ENCODE results near the gene EML5. TPM values are rescaled to one million over a fixed set of nuclear protein-coding genes. Genes with fewer than 3 reads are reported as not detected.
A peak's percentile ranks its signal among the peaks of the same experiment; 100 is the strongest.

The EML5 gene
- not detected for polyA plus RNA-seq (2012; ENCODE audit: missing spikeins)

GRCh38 chr14:88792473-88793258 lies at the start of gene EML5:
Gene EML5, minus strand, starts transcription at chr14:88792953. Its CDS starts 450 bp downstream, at chr14:88792503.
- DNase-seq (ENCODE audit: insufficient read length) = peak; percentile 59
- TF ChIP-seq TAF1 (IDR thresholded peaks at IDR 0.05; ENCODE audit: borderline replicate concordance, low read depth, low read length) = no peak
- no peak for TF ChIP-seq POLR2A (IDR thresholded peaks at IDR 0.05; ENCODE audit: low read depth, low read length)
- TF ChIP-seq POLR2AphosphoS5 (IDR thresholded peaks at IDR 0.05; ENCODE audit: low read depth, low read length) = no peak
- peak; percentile 61 for FAIRE-seq

GRCh38 chr14:88842414-88842813 lies 49.7 kb upstream of the EML5 start:
- no peak for FAIRE-seq
- TF ChIP-seq TAF1 (IDR thresholded peaks at IDR 0.05; ENCODE audit: borderline replicate concordance, low read depth, low read length) = no peak
- TF ChIP-seq POLR2AphosphoS5 (IDR thresholded peaks at IDR 0.05; ENCODE audit: low read depth, low read length) = no peak
- no peak for TF ChIP-seq POLR2A (IDR thresholded peaks at IDR 0.05; ENCODE audit: low read depth, low read length)
- no peak for DNase-seq (ENCODE audit: insufficient read length)

GRCh38 chr14:88841741-88842140 lies 49.0 kb upstream of the EML5 start:
- FAIRE-seq (no peak), DNase-seq (ENCODE audit: insufficient read length) (no peak)
- TF ChIP-seq POLR2AphosphoS5 (IDR thresholded peaks at IDR 0.05; ENCODE audit: low read depth, low read length) (no peak), POLR2A (IDR thresholded peaks at IDR 0.05; ENCODE audit: low read depth, low read length) (no peak), TAF1 (IDR thresholded peaks at IDR 0.05; ENCODE audit: borderline replicate concordance, low read depth, low read length) (no peak)

- TF ChIP-seq POLR2AphosphoS5 (IDR thresholded peaks at IDR 0.05; ENCODE audit: low read depth, low read length) = no peak
- no peak for TF ChIP-seq TAF1 (IDR thresholded peaks at IDR 0.05; ENCODE audit: borderline replicate concordance, low read depth, low read length)
- TF ChIP-seq POLR2A (IDR thresholded peaks at IDR 0.05; ENCODE audit: low read depth, low read length) = no peak
- DNase-seq (ENCODE audit: insufficient read length) = no peak
- FAIRE-seq = no peak
Measured at GRCh38 chr14:88840926-88841325, 48.2 kb upstream of the EML5 start.

- TF ChIP-seq POLR2A (IDR thresholded peaks at IDR 0.05; ENCODE audit: low read depth, low read length) (no peak), POLR2AphosphoS5 (IDR thresholded peaks at IDR 0.05; ENCODE audit: low read depth, low read length) (no peak), TAF1 (IDR thresholded peaks at IDR 0.05; ENCODE audit: borderline replicate concordance, low read depth, low read length) (no peak)
- FAIRE-seq (no peak), DNase-seq (ENCODE audit: insufficient read length) (no peak)
Measured at GRCh38 chr14:88838015-88838414, 45.3 kb upstream of the EML5 start.

- no peak for DNase-seq (ENCODE audit: insufficient read length)
- no peak for TF ChIP-seq POLR2AphosphoS5 (IDR thresholded peaks at IDR 0.05; ENCODE audit: low read depth, low read length)
- TF ChIP-seq TAF1 (IDR thresholded peaks at IDR 0.05; ENCODE audit: borderline replicate concordance, low read depth, low read length) = no peak
- no peak for TF ChIP-seq POLR2A (IDR thresholded peaks at IDR 0.05; ENCODE audit: low read depth, low read length)
- FAIRE-seq = no peak
Measured at GRCh38 chr14:88837495-88837894, 44.7 kb upstream of the EML5 start.

GRCh38 chr14:88835661-88836060 lies 42.9 kb upstream of the EML5 start:
- no peak for TF ChIP-seq POLR2AphosphoS5 (IDR thresholded peaks at IDR 0.05; ENCODE audit: low read depth, low read length)
- no peak for TF ChIP-seq TAF1 (IDR thresholded peaks at IDR 0.05; ENCODE audit: borderline replicate concordance, low read depth, low read length)
- TF ChIP-seq POLR2A (IDR thresholded peaks at IDR 0.05; ENCODE audit: low read depth, low read length) = no peak
- no peak for DNase-seq (ENCODE audit: insufficient read length)
- FAIRE-seq = no peak

- FAIRE-seq (no peak), DNase-seq (ENCODE audit: insufficient read length) (no peak)
Measured at GRCh38 chr14:88834883-88835431, 42.2 kb upstream of the EML5 start.

GRCh38 chr14:88831284-88831683 lies 38.5 kb upstream of the EML5 start:
- TF ChIP-seq POLR2A (IDR thresholded peaks at IDR 0.05; ENCODE audit: low read depth, low read length) = no peak
- no peak for TF ChIP-seq POLR2AphosphoS5 (IDR thresholded peaks at IDR 0.05; ENCODE audit: low read depth, low read length)
- TF ChIP-seq TAF1 (IDR thresholded peaks at IDR 0.05; ENCODE audit: borderline replicate concordance, low read depth, low read length) = no peak
- no peak for FAIRE-seq
- no peak for DNase-seq (ENCODE audit: insufficient read length)

More at GRCh38 chr14:88834883-88835431, 42.2 kb upstream of the EML5 start:
- TF ChIP-seq POLR2A (IDR thresholded peaks at IDR 0.05; ENCODE audit: low read depth, low read length) (no peak), POLR2AphosphoS5 (IDR thresholded peaks at IDR 0.05; ENCODE audit: low read depth, low read length) (no peak), TAF1 (IDR thresholded peaks at IDR 0.05; ENCODE audit: borderline replicate concordance, low read depth, low read length) (no peak)

- TF ChIP-seq TAF1 (IDR thresholded peaks at IDR 0.05; ENCODE audit: borderline replicate concordance, low read depth, low read length) (no peak), POLR2A (IDR thresholded peaks at IDR 0.05; ENCODE audit: low read depth, low read length) (no peak), POLR2AphosphoS5 (IDR thresholded peaks at IDR 0.05; ENCODE audit: low read depth, low read length) (no peak)
- FAIRE-seq (no peak), DNase-seq (ENCODE audit: insufficient read length) (no peak)
Measured at GRCh38 chr14:88829685-88830302, 37.0 kb upstream of the EML5 start.

- DNase-seq (ENCODE audit: insufficient read length) (no peak), FAIRE-seq (no peak)
- TF ChIP-seq TAF1 (IDR thresholded peaks at IDR 0.05; ENCODE audit: borderline replicate concordance, low read depth, low read length) (no peak), POLR2AphosphoS5 (IDR thresholded peaks at IDR 0.05; ENCODE audit: low read depth, low read length) (no peak), POLR2A (IDR thresholded peaks at IDR 0.05; ENCODE audit: low read depth, low read length) (no peak)
Measured at GRCh38 chr14:88829188-88829587, 36.4 kb upstream of the EML5 start.

All from GM12892 (cell line).